ENCODE measurements around the gene GBP3.
"Not testable (repeated sequence)": the region's sequence is repeated elsewhere in the genome, so short reads cannot be mapped to it uniquely, and the experiment has no call there.

- TF ChIP-seq CTCF, POLR2A, POLR2AphosphoS5 (IDR thresholded peaks at IDR 0.05): not testable (repeated sequence)
Observed at GRCh38 chr1:89018318-89018717, 4.3 kb downstream of the GBP3 start.

Measured in breast epithelium (tissue), 3 donors.